PC-3 (cell line): ENCODE results near the gene MORN3.

Experiments
- CTCF ChIP-seq: fragments of 300-600 bp; sonication (generic); conservative IDR thresholded peaks from 2 replicates; pipeline ENCODE4 v1.5.1; 2017; ENCODE audit warnings: antibody characterized with exemption, low read depth, mild to moderate bottlenecking, low read length
- EZH2 ChIP-seq: fragments of 300-600 bp; sonication (generic); IDR thresholded peaks from one replicate; pipeline ENCODE4 v1.6.1; 2017; ENCODE audit warnings: antibody characterized with exemption, mild to moderate bottlenecking, low read length; ENCODE audit not compliant: unreplicated experiment

DNA sequence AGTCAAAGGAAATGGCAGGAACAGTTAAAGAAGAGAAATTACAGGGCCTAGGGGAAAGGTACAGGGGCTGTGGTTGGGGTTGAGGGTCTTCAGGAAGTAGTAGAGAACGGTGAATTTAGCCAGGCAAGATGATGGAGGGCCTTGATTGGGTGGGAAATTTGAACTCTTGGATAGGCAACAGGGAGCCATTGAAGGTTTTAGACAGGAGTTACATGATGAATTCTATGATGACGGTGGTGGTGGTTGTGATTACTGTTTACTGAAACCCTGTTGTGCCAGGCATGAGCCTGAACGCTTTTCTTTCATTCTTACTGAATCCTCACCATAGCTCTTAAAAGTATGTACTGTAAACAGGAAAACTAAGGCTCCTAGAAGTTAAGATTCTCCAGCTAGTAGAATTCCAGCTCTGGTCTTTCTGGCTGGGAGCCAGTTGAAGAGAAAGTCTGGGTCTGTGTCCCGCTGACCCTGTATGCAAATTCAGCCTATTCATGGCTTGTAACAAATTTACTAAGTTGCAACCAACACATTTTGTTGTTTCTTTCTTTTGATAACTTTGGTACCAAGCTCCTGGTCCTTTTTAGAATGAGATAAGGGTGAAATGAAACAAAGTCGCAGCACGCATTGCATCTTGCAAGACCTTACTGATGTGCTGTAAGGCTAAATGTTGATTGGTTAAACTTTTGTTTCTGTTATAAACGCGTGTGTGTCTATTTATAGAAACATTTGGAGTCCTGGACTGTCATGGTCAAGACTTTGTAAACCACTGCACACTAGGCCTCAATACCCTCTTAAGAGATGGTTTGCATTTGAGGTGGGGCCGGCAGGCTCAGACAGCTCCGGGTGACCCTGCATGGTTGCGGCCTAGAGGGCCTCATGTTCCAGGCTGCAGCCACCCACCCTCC is 37.1 kb downstream of the MORN3 start:
- TF ChIP-seq CTCF (no peak), EZH2 (no peak)
